NAMALWA (cell line): ENCODE data around the gene FBRSL1.

Source experiments
- DNase-seq: peaks from one replicate; pipeline ENCODE4 v3.0.0-alpha.2; 2015; ENCODE audit warnings: low spot score

Gene FBRSL1

GRCh38 chr12:132511516-132512196 is 21.7 kb downstream of the FBRSL1 start:
- no peak for DNase-seq

- no peak for DNase-seq
These were observed 22.5 kb downstream of the FBRSL1 start for GRCh38 chr12:132512197-132513069.

DNA sequence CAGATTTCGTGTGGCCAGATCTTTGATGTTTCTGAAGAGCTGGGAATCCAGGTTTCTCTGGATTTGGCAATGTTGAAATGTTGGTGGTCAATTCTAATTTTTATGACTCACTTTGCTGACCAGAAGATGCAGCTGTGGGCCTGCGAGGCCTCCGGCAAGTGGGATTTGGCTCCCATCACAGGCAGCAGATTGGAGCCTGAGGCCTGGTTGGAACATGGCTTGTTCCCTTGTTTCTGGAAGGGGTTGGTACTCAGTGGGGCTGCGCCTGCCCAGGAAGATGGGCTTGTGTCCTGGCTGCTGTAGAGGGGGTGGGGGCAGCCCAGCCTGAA is 23.1 kb downstream of the FBRSL1 start:
- no peak for DNase-seq

DNA sequence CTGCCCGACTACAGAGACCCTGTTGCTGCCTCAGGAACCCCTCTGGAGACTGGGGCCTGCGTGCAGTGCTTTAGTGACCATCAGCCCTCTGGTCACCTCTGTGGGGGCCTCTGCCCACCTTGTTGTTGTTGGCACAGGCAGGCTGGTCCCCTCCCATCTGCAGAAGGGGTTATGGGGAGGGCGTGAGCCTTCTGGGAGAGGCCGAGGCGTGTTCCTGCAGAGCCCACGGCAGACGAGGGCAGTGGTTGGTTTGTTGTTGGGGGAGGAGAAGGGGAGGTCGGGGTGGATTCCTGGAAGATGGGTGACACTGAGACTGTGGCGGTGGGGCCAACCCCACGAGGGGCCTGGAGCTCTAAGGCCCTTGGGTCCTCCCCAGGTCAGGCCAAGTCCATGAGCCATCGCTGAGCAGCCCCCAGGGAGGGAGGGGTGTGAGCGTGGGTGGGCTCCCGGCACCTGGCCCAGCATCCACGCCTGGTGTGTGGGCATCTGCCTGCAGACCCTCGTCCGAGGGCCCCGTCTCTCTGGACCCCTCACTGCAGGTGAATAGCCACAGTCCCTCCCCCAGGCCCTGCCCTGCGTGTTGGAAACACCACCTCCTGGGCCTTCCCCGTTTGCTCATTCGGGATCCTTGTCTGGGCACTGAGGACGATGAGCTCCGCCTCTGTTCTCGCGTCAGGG is 23.6 kb downstream of the FBRSL1 start:
- DNase-seq: no peak

DNA sequence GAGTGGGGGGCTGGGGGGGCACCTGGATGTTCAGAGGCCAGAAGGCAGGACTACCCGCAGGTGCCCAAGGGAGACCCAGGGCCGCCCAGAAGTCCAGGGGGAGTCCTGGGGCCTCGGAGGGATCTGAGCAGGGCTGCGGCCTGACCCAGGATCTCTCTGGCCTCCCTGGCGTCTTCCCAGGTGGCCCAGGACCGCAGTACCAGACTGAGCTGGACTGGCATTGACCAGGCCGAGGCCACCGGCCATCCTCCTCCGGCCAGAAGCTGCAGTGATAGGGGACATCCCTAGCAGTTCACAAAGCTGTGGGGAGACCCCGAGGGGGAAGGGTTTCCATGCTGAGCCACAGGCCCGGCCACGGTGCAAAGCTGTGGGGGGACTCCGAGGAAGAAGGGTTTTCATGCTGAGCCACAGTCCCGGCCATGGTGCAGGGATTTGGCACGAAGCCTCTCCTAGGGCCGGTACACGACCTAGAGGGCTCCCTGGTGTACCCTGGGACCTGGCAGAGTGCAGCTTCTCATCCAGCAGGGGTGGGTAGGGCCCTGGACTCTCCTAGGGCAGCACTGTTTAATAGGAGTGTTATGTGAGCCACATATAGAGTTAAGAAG is 24.4 kb downstream of the FBRSL1 start:
- no peak for DNase-seq

- no peak for DNase-seq
These were observed 24.9 kb downstream of the FBRSL1 start for GRCh38 chr12:132514838-132515237.

- no peak for DNase-seq
These were observed 26.4 kb downstream of the FBRSL1 start for GRCh38 chr12:132516095-132517012.

DNA sequence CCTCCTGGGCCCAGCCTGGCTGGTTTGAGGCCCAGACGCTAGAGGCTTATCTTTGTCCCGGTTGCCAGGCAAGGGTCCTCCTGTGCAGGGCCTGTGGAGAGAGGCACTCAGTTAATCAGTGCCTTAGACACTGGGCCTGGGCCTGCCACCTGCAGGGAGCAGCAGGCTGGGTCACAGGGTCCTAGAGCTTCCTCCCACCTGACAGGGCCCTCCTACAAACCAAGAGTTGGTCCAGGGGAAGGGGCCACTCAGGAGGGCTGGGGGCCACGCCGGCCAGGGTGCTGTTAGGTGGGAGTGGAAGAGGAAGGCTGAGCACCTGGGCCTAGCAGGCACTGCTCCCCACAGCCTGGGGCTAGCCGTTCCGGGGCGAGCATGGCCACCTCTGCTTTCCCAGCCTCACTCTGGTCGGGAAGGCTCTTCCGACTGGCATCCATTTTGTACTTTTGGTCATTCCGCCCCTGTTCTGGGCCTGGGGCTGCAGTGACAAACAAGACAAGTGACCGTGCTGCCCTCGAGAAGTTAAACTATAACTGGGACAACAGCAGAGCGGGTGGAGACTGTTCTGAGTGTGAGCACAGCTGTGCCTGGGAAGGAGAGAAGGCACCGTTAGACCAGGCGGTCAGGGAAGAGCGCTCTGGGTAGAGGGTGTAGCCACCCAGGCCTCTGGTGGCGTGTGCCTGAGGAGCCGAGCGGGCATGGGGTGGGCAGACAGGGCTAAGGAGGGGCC is 27.2 kb downstream of the FBRSL1 start:
- no peak for DNase-seq

DNA sequence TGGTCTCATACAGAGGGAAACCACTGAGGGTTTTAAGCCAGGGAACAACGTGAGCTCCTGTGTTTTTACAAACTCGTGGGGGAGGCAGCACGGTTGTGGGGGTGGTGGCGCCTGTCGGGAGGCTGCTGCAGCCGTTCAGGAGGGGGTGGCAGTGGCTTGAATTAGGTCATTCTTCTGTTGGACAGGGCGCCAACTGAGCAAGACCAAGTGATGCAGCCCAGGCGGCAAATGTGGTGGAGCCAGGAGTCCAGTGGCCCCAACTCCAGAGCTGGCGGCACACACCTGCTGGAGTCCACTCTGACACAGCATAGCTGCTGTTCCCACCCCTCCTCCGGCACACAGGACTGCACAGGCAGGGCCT is 27.8 kb downstream of the FBRSL1 start:
- no peak for DNase-seq

DNA sequence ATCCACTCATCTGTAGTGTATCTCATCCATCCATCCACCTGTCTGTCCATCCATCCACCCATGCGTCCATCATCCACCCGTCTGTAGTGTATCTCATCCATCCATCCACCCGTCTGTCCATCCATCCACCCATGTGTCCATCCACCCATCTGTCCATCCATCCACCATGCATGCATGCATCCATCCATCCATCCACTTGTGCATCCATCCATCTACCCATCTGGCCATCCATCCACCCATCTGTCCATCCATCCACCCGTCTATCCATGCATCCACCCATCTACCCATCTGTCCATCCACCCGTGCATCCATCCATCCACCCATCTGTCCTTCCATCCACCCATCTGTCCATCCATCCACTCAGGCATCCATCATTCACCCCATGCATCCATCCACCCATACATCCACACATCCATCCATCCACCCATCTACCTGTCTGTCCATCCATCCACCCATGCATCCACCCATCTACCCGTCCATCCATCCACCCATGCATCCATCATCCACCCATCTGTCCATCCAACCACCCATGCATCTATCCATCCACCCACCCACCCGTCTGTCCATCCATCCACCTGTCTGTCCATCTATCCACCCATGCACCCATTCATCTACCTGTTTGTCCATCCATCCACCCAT is 28.5 kb downstream of the FBRSL1 start:
- no peak for DNase-seq

DNA sequence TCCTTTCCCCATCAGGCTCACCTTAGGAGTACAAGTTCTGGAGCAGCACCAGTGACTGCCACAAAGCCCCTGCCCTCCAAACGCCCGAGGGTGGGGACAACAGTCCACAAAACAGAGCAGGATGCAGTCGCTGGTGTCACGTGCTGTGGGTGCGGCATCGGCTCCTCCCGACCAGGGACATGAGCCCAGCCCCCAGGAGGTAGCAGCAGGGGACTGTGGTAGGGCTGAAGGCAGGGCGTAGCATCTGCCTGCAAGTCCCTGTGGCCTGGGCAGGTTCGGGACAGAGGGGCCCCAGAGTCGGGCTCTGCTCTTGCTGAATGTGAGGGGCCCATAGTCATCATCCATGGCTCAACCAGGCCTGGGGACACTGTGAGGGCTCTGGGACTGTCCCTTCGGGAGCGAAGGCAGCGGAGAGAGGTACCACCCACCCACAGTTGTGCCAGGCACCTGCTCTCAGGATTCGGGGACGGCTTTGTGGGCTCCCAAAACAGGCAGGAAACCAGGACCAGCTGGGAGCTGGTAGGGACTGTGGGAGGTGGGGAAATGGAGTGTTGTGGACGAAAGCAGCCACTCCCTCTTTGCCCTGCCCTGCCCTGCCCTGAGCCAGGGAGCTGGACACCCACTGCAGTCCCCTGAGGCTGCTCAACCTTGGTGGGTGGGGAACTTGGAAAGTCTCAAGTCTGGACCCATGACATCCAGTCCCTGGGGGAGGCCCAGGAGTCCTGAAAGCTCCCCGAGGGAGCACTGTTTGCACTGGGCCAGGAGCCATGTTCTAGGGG is 30.7 kb downstream of the FBRSL1 start:
- DNase-seq: no peak

DNA sequence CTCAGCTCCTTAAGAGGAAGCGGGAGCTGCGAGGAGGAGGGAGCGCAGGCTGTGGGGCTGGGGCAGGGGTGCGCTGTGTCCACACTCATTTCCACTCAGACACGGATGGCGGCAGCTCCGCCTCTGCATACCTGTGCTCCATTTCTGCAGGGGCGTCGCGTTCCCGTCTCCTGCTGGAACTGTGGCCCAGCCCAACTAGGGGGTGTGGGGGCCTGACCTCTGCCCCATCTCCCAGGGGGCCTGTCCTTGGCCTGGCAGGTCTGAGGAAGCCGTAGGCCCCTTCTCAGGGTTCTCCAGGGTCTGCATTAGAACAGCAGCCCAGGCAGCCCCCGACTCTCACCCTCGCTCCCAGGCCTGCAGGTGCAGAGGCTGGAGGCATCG is 31.2 kb downstream of the FBRSL1 start:
- DNase-seq: no peak

DNA sequence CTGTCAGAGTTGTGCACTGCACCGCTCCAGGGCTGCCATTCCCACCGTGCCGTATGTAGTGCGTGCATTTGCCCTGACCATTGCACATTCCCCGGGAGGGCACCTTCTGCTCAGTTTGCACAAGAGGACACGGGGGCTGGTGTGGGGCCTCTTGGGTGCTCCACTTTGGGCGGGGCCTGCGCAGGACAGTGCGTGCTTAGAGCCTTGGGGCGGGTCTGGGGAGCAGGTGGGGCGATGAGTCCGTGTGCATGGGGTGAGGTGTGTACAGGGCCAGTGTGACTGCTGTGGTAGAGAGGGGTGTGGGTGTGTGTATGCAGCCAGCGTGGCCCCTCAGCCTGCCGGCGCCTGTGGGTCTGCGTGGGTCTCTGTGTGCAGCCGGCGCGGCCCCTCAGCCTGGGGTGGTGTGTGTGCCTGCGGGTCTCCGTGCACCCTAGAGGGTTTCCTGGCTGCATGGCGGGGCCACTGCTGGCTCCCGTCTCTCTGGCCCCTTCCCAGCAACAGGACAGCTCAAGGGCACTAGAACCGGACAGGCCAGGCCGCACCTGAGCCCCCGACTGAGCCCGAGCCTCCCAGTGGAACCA is 31.9 kb downstream of the FBRSL1 start:
- DNase-seq: no peak

DNA sequence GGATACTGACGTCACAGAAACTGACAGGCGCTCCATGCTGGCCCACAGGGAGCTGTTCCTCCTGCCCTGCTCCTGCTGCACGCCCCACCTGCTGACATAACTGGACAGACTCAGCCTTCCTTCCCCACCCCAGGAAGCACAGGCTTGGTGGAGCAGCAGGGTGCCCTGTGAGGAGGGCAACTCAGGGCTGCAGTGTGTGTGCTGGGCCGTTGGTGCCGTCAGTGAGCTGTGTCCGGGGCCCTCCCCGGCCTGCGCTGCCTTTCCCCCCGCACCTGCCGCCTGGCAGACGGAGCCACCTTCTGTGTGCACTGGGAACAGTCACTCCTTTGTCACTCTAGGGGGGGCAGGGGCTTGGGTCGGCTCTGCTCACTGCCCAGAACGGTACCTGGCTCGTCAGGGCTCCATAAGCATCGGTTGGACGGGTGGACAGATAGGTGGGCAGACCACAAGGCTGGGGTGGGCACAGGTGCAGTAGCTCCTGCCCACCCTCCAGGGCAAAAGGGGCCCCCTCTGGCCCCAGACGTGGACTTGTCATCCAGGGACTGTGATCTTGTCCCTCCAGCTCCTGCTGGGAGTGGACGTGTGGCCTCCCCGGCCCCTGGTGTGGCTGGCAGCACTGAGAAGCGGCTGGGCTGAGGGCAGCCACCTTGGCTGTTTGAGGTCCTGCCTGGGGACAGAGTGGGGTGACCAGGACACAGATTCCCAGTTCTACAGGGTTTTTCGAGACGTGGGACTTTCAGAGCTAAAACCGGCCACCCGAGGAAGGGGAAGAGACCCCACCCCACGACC is 32.8 kb downstream of the FBRSL1 start:
- DNase-seq: no peak

DNA sequence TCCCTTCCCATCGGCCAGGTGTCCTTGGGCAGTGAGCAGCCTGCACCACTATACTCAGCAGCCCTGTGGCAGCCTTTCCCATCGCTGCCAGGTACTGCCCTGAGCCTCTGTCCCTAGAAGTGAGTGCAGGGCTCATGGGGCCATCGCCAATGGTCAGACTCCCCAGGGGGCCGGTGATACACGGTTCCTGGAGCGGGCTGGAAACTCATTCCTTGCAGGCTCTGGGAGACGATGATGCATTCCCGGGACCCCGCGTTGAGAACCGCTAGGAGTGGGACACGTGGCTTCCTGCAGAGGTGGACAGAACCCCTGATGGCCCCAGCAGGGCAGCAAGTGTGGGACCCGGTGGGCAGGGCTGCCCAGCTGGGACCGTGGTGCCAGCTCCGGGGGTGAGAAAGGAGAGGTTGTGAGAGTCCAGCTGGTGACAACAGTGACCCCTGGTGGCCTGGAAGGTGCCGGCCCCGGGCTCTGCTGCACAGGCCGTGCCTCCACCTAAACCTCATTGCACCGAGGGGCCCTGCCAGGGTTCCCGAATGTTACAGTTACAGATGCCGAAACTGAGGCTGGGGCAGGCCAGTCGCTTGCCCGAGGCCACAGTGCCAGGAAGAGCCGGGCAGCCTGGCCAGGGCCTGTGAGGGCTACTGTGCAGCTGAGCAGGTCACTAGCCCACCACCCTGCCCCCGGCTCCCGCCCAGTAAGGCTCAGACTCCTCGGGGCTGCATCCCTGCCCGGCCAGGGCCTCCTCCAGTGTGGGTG is 33.8 kb downstream of the FBRSL1 start:
- DNase-seq: peak; percentile 73

- no peak for DNase-seq
These were observed 34.5 kb downstream of the FBRSL1 start for GRCh38 chr12:132524405-132524804.

DNA sequence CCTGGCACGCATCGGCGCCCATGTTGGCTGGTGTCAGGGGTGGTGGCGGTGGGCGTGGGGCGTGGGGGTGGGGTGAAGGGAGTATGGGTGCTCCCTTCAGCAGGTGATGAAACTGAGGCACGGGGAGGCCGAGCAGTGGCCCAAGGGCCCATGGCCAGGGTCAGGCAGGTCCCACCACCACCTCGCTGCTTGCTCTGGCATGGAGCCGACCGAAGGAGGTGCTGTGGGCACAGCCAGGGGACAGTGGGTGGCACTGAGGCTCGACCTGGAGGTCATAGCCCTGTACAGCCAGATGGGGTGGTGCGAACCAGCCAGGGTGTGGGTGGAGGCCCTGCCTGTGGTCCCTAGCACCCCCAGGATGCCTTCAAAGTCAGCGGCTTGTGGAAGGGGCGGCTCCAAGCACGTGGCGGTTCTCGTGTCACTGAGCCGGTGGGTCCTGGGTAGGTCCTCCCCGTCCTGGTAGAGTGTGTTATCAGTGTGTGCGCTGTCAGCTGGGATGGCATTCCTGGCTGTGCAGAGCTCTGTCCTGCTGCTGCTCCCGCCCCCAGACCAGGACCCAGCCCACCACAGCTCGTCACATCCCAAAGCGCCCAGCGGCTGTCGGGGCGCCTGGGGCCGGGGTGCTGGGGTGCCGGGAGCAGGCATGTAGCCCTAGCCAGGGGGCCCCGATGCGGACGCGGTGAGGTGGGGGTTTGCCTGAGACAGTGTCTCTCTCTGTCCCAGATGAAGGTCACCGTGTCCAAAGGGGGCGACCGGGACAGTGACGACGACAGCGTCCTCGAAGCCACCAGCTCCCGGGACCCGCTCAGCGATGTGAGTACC is 35.3 kb downstream of the FBRSL1 start:
- no peak for DNase-seq
